Ascending aorta (tissue), 2 donors: Measurements from ENCODE around the gene GJA3. TPM values are rescaled to one million over a fixed set of nuclear protein-coding genes. Genes with fewer than 3 reads are reported as not detected.
A peak's percentile ranks its signal among the peaks of the same experiment; 100 is the strongest.

Source experiments
- DNase-seq, 2 donors: peaks; one replicate each; pipeline ENCODE4 v3.0.0-alpha.2; 2019; ENCODE audit warnings: low spot score in 2 of 2
- H3K27ac ChIP-seq, 2 donors: fragments of 200-600 bp; sonication (generic); one replicate each; pipeline ENCODE4 v1.5.1; 2016 to 2017; ENCODE audit warnings: mild to moderate bottlenecking in 1 of 2
- H3K27me3 ChIP-seq: fragments of 200-600 bp; sonication (generic); one replicate; pipeline ENCODE4 v1.5.1; 2017
- H3K36me3 ChIP-seq, 2 donors: fragments of 200-600 bp; sonication (generic); one replicate each; pipeline ENCODE4 v1.5.1; 2016
- H3K4me1 ChIP-seq, 2 donors: fragments of 200-600 bp; sonication (generic); one replicate each; pipeline ENCODE4 v1.5.1; 2016 to 2017; ENCODE audit warnings: mild to moderate bottlenecking in 1 of 2
- H3K4me3 ChIP-seq, 2 donors: fragments of 200-600 bp; sonication (generic); one replicate each; pipeline ENCODE4 v1.5.1; 2016 to 2017; ENCODE audit warnings: mild to moderate bottlenecking in 1 of 2
- H3K9me3 ChIP-seq, 2 donors: fragments of 200-600 bp; sonication (generic); one replicate each; pipeline ENCODE4 v1.5.1; 2016
- intact Hi-C: fragments of 100-400 bp; cut with DNase I; formaldehyde crosslinking; loops from one replicate; pipeline ENCODE4 v1.15.1; 2023
- total RNA-seq: library from RNA; depleted of rRNA; stranded (reverse); fragments of >200 nt; gene quantifications from one replicate; pipeline ENCODE4 v1.1.0, GENCODE V29; 2016
- TF ChIP-seq, protein P1 (sequence below), 3 experiments: fragments of 200-600 bp in 2 of 3; fragments of 450-650 bp in 1 of 3; sonication (generic) in 2 of 3; IDR thresholded peaks; one replicate each; pipeline ENCODE4 v1.5.1; 2016 to 2019; ENCODE audit warnings: antibody characterized with exemption in 3 of 3, mild to moderate bottlenecking in 1 of 3, moderate library complexity in 1 of 3

Gene GJA3
- total RNA-seq, 1 donor from 2014 or later, result not detected

DNA sequence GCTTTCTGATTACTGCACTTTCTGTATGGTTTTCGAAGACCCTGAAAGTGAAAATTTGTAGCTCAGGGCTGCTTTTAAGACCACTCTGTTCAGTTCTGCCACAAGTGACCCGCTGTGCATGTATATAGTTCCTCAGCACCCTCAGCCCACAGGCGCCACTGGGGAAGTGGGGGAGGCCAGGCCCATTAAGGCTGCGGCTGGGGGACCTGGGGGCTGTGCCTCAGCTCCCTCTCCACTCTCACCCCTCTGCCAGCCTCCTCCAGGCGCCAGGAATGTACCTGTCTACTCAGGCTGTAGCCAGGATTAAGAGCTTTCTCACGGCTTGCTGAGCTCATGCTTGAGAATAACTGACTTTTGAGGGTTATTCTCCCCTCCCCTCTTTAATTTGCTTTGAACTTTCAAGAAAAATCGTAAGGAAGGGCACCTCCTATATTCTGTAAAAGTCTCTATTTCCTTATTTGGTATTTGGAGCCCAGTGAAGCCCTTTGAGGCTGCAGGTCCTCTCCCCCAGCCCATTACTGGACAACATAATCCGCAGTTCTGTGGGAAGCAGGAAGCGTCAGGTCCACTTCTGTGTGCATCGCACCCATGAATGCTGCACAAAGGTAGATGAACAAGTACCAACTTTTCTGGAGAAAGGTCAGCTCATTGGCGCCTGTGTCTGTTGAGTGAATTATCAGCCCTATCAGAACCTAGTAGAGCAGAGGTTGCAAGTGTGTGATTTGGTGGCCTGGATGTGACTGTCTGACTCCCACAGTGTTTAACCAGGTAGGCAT, 29.6 kb downstream of the GJA3 start:
- Histone ChIP-seq H3K36me3 (no peaks in the 10 kb centered on the region), H3K9me3 (no peaks in the 10 kb centered on the region), H3K27me3 (no peaks in the 10 kb centered on the region), H3K27ac (no peak overlapping the region), H3K4me3 (no peak overlapping the region), H3K4me1 (peaks cover 0 to 13% of the 10 kb centered on the region in 2 donors)
- DNase-seq, result no peak
- TF ChIP-seq, protein P1, sequence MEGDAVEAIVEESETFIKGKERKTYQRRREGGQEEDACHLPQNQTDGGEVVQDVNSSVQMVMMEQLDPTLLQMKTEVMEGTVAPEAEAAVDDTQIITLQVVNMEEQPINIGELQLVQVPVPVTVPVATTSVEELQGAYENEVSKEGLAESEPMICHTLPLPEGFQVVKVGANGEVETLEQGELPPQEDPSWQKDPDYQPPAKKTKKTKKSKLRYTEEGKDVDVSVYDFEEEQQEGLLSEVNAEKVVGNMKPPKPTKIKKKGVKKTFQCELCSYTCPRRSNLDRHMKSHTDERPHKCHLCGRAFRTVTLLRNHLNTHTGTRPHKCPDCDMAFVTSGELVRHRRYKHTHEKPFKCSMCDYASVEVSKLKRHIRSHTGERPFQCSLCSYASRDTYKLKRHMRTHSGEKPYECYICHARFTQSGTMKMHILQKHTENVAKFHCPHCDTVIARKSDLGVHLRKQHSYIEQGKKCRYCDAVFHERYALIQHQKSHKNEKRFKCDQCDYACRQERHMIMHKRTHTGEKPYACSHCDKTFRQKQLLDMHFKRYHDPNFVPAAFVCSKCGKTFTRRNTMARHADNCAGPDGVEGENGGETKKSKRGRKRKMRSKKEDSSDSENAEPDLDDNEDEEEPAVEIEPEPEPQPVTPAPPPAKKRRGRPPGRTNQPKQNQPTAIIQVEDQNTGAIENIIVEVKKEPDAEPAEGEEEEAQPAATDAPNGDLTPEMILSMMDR (IDR thresholded peaks at IDR 0.05), result no peak
- intact Hi-C loops, result no loop called here

DNA sequence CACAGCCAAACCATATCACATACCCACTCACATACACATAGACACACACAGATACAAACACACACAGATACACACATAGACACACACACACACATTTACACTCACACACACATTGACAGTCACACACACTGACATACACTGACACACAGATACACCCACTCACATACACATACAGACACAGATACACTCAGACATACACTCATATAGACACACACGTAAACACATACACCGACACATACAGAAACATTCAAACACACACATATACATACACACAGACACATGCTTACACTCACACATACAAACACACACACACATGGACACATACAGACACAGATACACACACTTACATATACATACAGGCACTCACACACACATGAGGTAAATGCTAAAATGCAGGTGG, 30.2 kb downstream of the GJA3 start:
- Histone ChIP-seq H3K4me3 (no peak overlapping the region), H3K27me3 (no peaks in the 10 kb centered on the region), H3K4me1 (peaks cover 0 to 13% of the 10 kb centered on the region in 2 donors), H3K27ac (no peak overlapping the region), H3K36me3 (no peaks in the 10 kb centered on the region), H3K9me3 (no peaks in the 10 kb centered on the region)
- no peak for DNase-seq
- TF ChIP-seq, protein P1 (IDR thresholded peaks at IDR 0.05), result no peak
- intact Hi-C loops, result no loop called here

DNA sequence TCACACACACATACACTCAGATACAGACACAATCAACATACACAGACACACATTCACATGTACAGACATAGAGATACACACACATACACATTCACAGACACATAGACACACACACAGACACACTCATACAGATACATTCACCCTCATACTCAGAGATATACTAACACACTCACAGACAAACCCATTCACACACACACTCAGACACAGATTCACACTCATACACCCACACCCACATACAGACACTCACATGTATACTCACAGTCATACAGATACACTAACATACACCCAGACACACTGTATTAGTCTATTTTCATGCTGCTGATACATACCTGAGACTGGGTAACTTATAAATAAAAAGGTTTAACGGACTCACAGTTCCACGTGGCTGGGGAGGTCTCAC, 30.8 kb downstream of the GJA3 start:
- H3K9me3 ChIP-seq, result no peaks in the 10 kb centered on the region
- H3K4me1 ChIP-seq, result peaks cover 0 to 13% of the 10 kb centered on the region in 2 donors
- no peak for DNase-seq
- intact Hi-C loops, result no loop called here
- H3K36me3 ChIP-seq, result no peaks in the 10 kb centered on the region
- TF ChIP-seq, protein P1 (IDR thresholded peaks at IDR 0.05), result no peak
- H3K27ac ChIP-seq, result no peak overlapping the region
- H3K4me3 ChIP-seq, result no peak overlapping the region
- H3K27me3 ChIP-seq, result no peaks in the 10 kb centered on the region

DNA sequence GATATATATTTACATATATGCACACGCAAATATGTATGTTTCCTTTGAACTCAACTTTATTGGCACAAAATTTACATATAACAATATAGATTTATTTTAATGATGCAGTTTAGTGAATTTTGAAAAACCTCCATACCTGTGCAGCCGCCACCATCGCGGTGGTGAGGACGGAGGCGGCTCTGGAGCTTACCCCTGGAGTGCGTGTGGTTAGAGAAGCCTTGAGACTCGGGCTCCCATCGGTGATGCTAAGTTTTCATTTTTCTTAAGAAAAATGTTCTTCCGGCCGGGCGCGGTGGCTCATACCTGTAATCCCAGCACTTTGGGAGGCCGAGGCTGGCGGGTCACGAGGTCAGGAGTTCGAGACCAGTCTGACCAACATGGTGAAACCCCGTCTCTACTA, 31.8 kb downstream of the GJA3 start:
- H3K36me3 ChIP-seq, result no peaks in the 10 kb centered on the region
- TF ChIP-seq, protein P1 (IDR thresholded peaks at IDR 0.05), result no peak
- intact Hi-C loops, result loop anchor here (10.0 kb wide), 1 partner anchor 576 kb away; the partner anchor contains the start of gene IL17D
- H3K4me1 ChIP-seq, result peaks cover 0 to 13% of the 10 kb centered on the region in 2 donors
- H3K4me3 ChIP-seq, result no peak overlapping the region
- no peak overlapping the region for H3K27ac ChIP-seq
- H3K9me3 ChIP-seq, result no peaks in the 10 kb centered on the region
- H3K27me3 ChIP-seq, result no peaks in the 10 kb centered on the region
- no peak for DNase-seq

DNA sequence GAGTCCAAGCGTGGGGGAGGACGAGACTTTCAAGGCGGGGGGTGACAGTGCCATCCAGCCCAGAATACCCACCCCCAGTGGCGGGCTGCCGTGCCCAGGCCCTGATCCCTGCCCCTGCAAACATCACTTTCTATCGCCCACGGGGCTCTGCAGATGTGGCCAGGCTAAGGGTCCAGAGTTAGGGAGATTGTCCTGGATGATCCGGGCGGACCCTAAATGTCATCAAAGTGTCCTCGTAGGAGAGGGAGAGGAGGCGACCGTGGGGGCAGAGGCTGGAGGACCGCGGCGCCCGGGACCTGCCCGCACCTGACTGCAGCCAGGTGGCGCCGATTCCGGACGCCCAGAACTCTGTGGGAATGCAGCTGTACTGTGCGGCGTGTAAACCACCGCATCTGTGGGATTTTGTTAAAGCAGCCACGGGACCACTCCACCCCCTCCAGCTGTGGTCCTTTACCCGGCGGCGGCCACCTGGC, 32.4 kb downstream of the GJA3 start:
- intact Hi-C loops, result loop anchor here (10.0 kb wide), 1 partner anchor 576 kb away; the partner anchor contains the start of gene IL17D
- DNase-seq, result no peak
- Histone ChIP-seq H3K36me3 (no peaks in the 10 kb centered on the region), H3K27me3 (no peaks in the 10 kb centered on the region), H3K27ac (peak overlapping the region; percentile 90), H3K4me1 (peaks cover 0 to 13% of the 10 kb centered on the region in 2 donors), H3K9me3 (no peaks in the 10 kb centered on the region), H3K4me3 (peak overlapping the region; percentile 83 to 84)
- TF ChIP-seq, protein P1 (IDR thresholded peaks at IDR 0.05), result peak in 1 of 3 experiments; percentile 40
